ENCODE data around the gene MLNR. TPM values are rescaled to one million over a fixed set of nuclear protein-coding genes. Genes with fewer than 3 reads are reported as not detected.
A peak's percentile ranks its signal among the peaks of the same experiment; 100 is the strongest.

MLNR gene
- total and polyA plus RNA-seq, 3 experiments from 2014 or later: 0.17 TPM; not detected in 2

DNA sequence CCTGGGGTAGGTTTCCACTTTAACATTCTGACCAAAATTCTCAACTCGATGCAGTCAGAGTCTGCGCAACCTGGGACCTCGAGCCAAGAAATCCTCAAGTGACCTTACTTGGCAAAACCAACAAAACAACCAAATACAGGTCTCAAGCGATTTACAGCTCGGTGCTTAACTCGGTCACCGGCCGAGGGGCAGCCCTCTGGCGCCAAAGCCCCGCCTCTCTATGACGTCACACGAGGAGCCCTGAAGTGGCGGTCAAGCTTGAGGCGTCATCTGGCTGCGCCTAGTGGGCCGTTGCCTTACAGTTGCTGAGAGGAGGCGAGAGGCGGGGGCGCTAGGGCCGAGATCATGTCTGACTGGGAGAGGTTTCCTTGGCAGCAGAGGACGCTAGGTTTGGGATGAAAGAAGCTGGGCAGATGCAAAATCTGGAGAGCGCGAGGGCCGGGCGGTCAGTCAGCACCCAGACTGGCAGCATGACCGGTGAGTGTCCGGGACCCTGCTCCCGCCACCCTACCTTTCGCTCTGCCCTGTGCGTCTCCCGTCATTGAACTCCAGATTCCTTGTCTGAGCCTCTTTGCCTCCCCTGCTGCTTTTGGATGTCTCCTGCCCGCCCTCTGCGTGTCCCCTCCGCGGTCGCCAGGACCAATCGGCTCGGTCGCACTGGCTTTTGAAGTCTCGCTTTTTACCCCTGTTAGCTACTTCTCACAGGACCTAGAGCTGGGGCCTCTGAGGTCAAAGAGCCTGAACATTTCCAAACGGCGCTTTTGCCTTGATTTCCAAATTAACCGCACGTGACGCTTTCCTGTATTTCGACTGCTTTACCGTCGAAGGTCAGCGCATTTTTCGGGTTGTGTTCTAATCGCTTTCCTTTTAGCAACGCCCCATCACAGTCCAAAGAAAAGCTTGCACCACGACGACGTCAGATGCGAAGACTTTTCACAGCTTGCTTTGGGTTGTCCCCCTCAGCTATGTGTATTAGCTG is 27.8 kb downstream of the MLNR start, which contains the start of gene CDADC1:
Gene CDADC1 (plus strand): TSS at position 283 of the 979 bp plus-strand sequence. CDS start 113 bp downstream, at position 396.
- H3K9me3 ChIP-seq (ENCODE audit: low read length): no peaks in the 10 kb centered on the region
- Mint-ChIP-seq H3K4me1 (peaks cover 37 to 58% (median 57%) of the 10 kb centered on the region in 3 donors), H3K9me3 (no peaks in the 10 kb centered on the region), H3K4me3 (peak within 1 kb of the TSS; percentile 95 to 100 (median 99)), H3K27me3 (peaks cover 4 to 5% of the 10 kb centered on the region in 2 donors), H3K27ac (peak within 1 kb of the TSS; percentile 89 to 99 (median 98)), H3K36me3 (peaks cover 0 to 31% (median 8%) of the 10 kb centered on the region in 3 donors)
- no peaks in the 10 kb centered on the region for H3K36me3 ChIP-seq (ENCODE audit: insufficient read depth, low read length)
- POLR2A ChIA-PET: interaction anchor here (0.8 to 2.3 kb wide), 3 partner anchors 10 to 39 kb away, joined by 3 to 9 read pairs (median 3); no protein-coding TSS in a partner anchor
- CTCF ChIA-PET: interaction anchor here (0.8 to 2.3 kb wide), 5 partner anchors 8 to 34 kb away, joined by 3 to 12 read pairs (median 7); no protein-coding TSS in a partner anchor
- peak within 1 kb of the TSS; percentile 84 for H3K27ac ChIP-seq (ENCODE audit: low read depth, low read length)
- H3K4me3 ChIP-seq (ENCODE audit: low read length): peak within 1 kb of the TSS; percentile 76
- H3K4me1 ChIP-seq (ENCODE audit: insufficient read depth, low read length): peaks cover 30% of the 10 kb centered on the region
- peak; percentile 72 to 91 (median 84) for DNase-seq
- no peaks in the 10 kb centered on the region for H3K27me3 ChIP-seq (ENCODE audit: insufficient read depth, low read length, poor library complexity, severe bottlenecking)

DNA sequence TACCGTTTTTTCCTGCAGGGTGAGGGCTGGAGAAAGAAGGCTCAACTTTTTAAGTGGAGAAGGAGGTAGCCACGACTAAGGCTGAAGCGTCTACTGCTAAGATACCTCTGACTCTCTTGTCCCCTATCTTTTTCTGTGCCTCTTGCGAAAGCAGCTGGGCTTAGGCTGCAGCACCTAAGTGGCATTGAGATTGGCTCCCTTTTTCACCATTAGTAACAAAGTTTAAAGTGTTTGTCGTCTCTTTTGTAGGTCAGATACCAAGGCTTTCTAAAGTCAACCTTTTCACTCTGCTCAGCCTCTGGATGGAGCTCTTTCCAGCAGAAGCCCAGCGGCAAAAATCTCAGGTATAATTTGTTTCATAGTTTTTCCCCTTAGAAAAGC is 28.5 kb downstream of the MLNR start:
- H3K4me1 ChIP-seq (ENCODE audit: insufficient read depth, low read length): peaks cover 35% of the 10 kb centered on the region

DNA sequence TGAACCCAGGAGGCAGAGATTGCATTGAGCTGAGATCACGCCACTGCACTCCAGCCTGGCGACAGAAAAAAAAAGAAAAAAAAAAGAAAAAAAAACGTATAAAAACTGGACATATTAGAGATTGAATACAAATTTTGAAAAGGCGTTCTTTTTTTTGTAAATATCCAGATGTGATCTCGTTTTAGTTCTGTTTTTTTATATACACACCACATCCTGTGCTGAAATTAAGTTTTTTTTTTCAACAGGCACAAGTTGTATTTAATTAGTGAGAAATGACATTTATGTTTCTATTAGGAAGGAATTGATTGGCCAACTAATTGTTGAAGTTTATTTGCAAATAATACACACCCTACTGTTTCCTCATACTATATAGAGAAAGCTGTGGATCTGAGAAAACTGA is 31.2 kb downstream of the MLNR start:
- POLR2A ChIA-PET: no interaction called here
- H3K4me3 ChIP-seq (ENCODE audit: low read length): no peak overlapping the region
- Mint-ChIP-seq H3K27me3 (peaks cover 0 to 2% of the 10 kb centered on the region in 2 donors), H3K36me3 (peaks cover 10 to 57% (median 12%) of the 10 kb centered on the region in 3 donors), H3K9me3 (no peaks in the 10 kb centered on the region), H3K4me3 (no peak overlapping the region), H3K27ac (no peak overlapping the region), H3K4me1 (peaks cover 46 to 85% (median 79%) of the 10 kb centered on the region in 3 donors)
- no peaks in the 10 kb centered on the region for H3K27me3 ChIP-seq (ENCODE audit: insufficient read depth, low read length, poor library complexity, severe bottlenecking)
- no peaks in the 10 kb centered on the region for H3K36me3 ChIP-seq (ENCODE audit: insufficient read depth, low read length)
- DNase-seq: no peak
- H3K4me1 ChIP-seq (ENCODE audit: insufficient read depth, low read length): peaks cover 40% of the 10 kb centered on the region
- no peaks in the 10 kb centered on the region for H3K9me3 ChIP-seq (ENCODE audit: low read length)
- no peak overlapping the region for H3K27ac ChIP-seq (ENCODE audit: low read depth, low read length)
- CTCF ChIA-PET: interaction anchor here (0.8 to 1.0 kb wide), 2 partner anchors 11 to 355 kb away, joined by 3 to 5 read pairs; no protein-coding TSS in a partner anchor

More for the DNA sequence above, 28.5 kb downstream of the MLNR start:
- peak overlapping the region; percentile 95 to 100 (median 99) for H3K4me3 Mint-ChIP-seq
- H3K4me1 Mint-ChIP-seq: peaks cover 41 to 64% (median 63%) of the 10 kb centered on the region in 3 donors
- Histone ChIP-seq H3K27ac (ENCODE audit: low read depth, low read length) (peak overlapping the region; percentile 84), H3K27me3 (ENCODE audit: insufficient read depth, low read length, poor library complexity, severe bottlenecking) (no peaks in the 10 kb centered on the region), H3K9me3 (ENCODE audit: low read length) (no peaks in the 10 kb centered on the region), H3K4me3 (ENCODE audit: low read length) (peak overlapping the region; percentile 76), H3K36me3 (ENCODE audit: insufficient read depth, low read length) (no peaks in the 10 kb centered on the region)
- POLR2A ChIA-PET: interaction anchor here (0.8 to 2.3 kb wide), 3 partner anchors 9 to 38 kb away, joined by 3 to 9 read pairs (median 3); no protein-coding TSS in a partner anchor
- no peaks in the 10 kb centered on the region for H3K9me3 Mint-ChIP-seq
- CTCF ChIA-PET: interaction anchor here (0.7 to 2.3 kb wide), 6 partner anchors 9 to 358 kb away, joined by 3 to 12 read pairs (median 6); partner anchors contain the start of genes CAB39L and SETDB2
- H3K27me3 Mint-ChIP-seq: peaks cover under 1 to 4% of the 10 kb centered on the region in 2 donors
- peaks cover 0 to 31% (median 8%) of the 10 kb centered on the region in 3 donors for H3K36me3 Mint-ChIP-seq
- H3K27ac Mint-ChIP-seq: peak overlapping the region; percentile 89 to 99 (median 98)
- DNase-seq: no peak

DNA sequence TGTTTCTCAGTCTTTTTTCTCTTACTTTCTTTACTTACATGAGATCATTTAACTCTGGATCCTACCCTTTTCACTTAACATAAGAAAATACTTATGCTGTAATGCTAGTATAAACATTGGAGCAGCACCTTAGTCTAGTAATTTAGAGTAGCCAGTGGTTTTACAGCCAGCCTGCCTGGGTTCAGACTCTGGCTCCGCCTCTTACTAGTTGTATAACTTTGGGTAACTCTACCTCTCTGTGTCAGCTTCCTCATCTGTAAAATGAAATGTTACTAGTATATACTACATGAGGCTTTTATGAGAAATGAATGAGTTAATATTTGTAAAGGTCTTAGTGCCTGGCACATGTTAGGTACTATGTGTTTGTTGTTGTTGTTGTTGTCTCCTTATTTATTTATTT is 33.2 kb downstream of the MLNR start:
- peaks cover 34% of the 10 kb centered on the region for H3K4me1 ChIP-seq (ENCODE audit: insufficient read depth, low read length)
- H3K9me3 Mint-ChIP-seq: no peaks in the 10 kb centered on the region
- H3K9me3 ChIP-seq (ENCODE audit: low read length): no peaks in the 10 kb centered on the region
- ChIA-PET POLR2A (no interaction called here), CTCF (no interaction called here)
- DNase-seq: no peak
- H3K36me3 ChIP-seq (ENCODE audit: insufficient read depth, low read length): no peaks in the 10 kb centered on the region
- peaks cover 10 to 60% (median 16%) of the 10 kb centered on the region in 3 donors for H3K36me3 Mint-ChIP-seq
- peak overlapping the region; percentile 17 to 83 (median 62) for H3K27ac Mint-ChIP-seq
- H3K4me1 Mint-ChIP-seq: peaks cover 39 to 90% (median 82%) of the 10 kb centered on the region in 3 donors
- no peaks in the 10 kb centered on the region for H3K27me3 Mint-ChIP-seq
- peak overlapping the region in 2 of 7 donors; percentile 10 to 69 for H3K4me3 Mint-ChIP-seq
- H3K27ac ChIP-seq (ENCODE audit: low read depth, low read length): no peak overlapping the region
- no peaks in the 10 kb centered on the region for H3K27me3 ChIP-seq (ENCODE audit: insufficient read depth, low read length, poor library complexity, severe bottlenecking)
- H3K4me3 ChIP-seq (ENCODE audit: low read length): no peak overlapping the region

DNA sequence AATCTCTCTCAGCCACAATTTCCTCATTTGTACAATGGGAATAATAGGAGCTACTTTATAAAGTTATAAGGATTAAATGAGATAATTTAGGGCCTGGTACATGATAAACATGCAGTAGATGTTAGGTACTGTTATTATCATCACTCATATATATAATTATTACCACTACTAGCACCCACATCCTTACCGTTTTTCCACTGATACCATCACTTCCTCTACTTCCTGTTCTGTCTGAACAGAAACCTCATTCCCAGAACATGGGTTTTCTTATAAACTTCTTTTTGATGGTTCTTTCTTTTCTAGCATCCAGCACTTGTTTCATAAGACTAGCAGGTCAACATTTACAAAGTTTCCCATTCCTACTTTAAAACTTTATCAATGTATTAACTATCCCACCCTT is 33.9 kb downstream of the MLNR start:
- no peak overlapping the region for H3K27ac ChIP-seq (ENCODE audit: low read depth, low read length)
- no peaks in the 10 kb centered on the region for H3K9me3 ChIP-seq (ENCODE audit: low read length)
- H3K4me1 ChIP-seq (ENCODE audit: insufficient read depth, low read length): peaks cover 30% of the 10 kb centered on the region
- H3K27me3 ChIP-seq (ENCODE audit: insufficient read depth, low read length, poor library complexity, severe bottlenecking): no peaks in the 10 kb centered on the region
- Mint-ChIP-seq H3K4me1 (peaks cover 34 to 89% (median 82%) of the 10 kb centered on the region in 3 donors), H3K27ac (peak overlapping the region in 7 of 8 donors; percentile 29 to 84 (median 68)), H3K27me3 (no peaks in the 10 kb centered on the region), H3K9me3 (no peaks in the 10 kb centered on the region), H3K4me3 (peak overlapping the region in 1 of 7 donors; percentile 68), H3K36me3 (peaks cover 10 to 55% (median 16%) of the 10 kb centered on the region in 3 donors)
- H3K4me3 ChIP-seq (ENCODE audit: low read length): no peak overlapping the region
- DNase-seq: no peak
- ChIA-PET CTCF (no interaction called here), POLR2A (no interaction called here)
- no peaks in the 10 kb centered on the region for H3K36me3 ChIP-seq (ENCODE audit: insufficient read depth, low read length)

DNA sequence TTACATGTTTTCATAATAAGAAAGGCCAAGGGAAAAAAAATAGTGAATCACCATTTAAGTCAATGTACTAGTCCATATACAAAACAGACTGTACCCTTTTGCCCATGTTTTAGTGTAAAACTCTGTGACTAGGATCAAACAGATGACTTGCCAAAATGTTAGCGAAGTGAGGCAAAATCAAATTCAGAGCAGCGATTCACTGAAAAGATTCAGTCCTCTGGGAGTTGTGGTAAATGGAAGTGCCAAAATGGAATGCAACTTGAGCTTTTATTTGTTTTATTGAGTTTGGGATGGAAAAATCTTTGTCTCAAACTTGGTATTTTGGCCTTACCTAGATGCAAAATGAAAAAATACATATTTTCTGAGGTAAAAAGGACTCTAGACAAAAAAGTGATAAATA is 36.7 kb downstream of the MLNR start:
- Histone ChIP-seq H3K27ac (ENCODE audit: low read depth, low read length) (no peak overlapping the region), H3K36me3 (ENCODE audit: insufficient read depth, low read length) (peaks cover 4% of the 10 kb centered on the region), H3K27me3 (ENCODE audit: insufficient read depth, low read length, poor library complexity, severe bottlenecking) (no peaks in the 10 kb centered on the region), H3K4me3 (ENCODE audit: low read length) (no peak overlapping the region), H3K9me3 (ENCODE audit: low read length) (no peaks in the 10 kb centered on the region), H3K4me1 (ENCODE audit: insufficient read depth, low read length) (peaks cover 22% of the 10 kb centered on the region)
- ChIA-PET POLR2A (interaction anchor here (0.6 to 1.9 kb wide), 3 partner anchors 9 to 186 kb away, joined by 3 to 9 read pairs (median 9); partner anchors contain the start of gene CDADC1), CTCF (interaction anchor here (1.4 to 1.8 kb wide), 3 partner anchors 9 to 22 kb away, joined by 4 to 9 read pairs (median 5); partner anchors contain the start of gene CDADC1)
- H3K4me1 Mint-ChIP-seq: peaks cover 20 to 62% (median 54%) of the 10 kb centered on the region in 3 donors
- no peaks in the 10 kb centered on the region for H3K9me3 Mint-ChIP-seq
- H3K27me3 Mint-ChIP-seq: no peaks in the 10 kb centered on the region
- H3K4me3 Mint-ChIP-seq: peak overlapping the region in 6 of 7 donors; percentile 17 to 93 (median 52)
- peak overlapping the region; percentile 18 to 96 (median 66) for H3K27ac Mint-ChIP-seq
- peaks cover 18 to 67% (median 28%) of the 10 kb centered on the region in 3 donors for H3K36me3 Mint-ChIP-seq
- DNase-seq: no peak

DNA sequence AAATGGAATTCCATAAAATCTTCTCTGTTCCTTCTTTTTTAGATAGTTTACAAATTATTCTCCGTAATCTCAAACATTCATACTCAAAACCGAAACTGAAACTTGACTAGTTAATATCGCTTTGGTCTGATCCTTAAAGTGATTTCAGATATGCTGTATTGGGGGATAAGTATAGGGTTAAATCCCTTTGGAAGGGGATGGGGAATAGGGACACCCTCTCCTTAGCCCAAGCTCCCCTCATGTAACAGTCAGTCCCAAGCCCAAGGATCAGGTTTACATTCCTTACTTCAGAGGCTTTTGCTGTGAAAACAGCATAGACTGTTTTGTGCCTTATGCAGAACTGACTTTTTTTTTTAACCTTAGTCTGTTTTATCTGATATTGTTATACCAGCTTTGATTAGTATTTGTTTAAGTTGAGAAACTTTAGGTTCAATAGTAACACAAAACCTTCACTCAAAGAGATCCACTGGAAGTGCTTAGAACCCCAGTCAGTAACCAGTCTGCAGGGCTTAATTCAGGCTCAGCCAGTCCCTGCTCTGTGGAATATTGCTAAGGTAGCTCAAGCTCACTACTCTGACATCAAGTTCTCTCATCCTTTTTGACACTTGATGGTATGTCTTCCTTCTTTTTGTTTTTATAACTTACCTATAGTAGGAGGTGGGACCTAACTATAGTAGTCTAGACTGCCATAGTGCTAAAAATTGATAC is 38.1 kb downstream of the MLNR start:
- ChIA-PET CTCF (interaction anchor here (1.4 to 1.8 kb wide), 3 partner anchors 10 to 20 kb away, joined by 4 to 9 read pairs (median 5); partner anchors contain the start of gene CDADC1), POLR2A (interaction anchor here (1.3 to 1.9 kb wide), 2 partner anchors 10 to 185 kb away, joined by 3 to 9 read pairs; partner anchors contain the start of gene CDADC1)
- Histone ChIP-seq H3K36me3 (ENCODE audit: insufficient read depth, low read length) (peaks cover 4% of the 10 kb centered on the region), H3K4me3 (ENCODE audit: low read length) (peak overlapping the region; percentile 50), H3K4me1 (ENCODE audit: insufficient read depth, low read length) (peaks cover 13% of the 10 kb centered on the region), H3K27me3 (ENCODE audit: insufficient read depth, low read length, poor library complexity, severe bottlenecking) (no peaks in the 10 kb centered on the region), H3K27ac (ENCODE audit: low read depth, low read length) (peak overlapping the region; percentile 13), H3K9me3 (ENCODE audit: low read length) (no peaks in the 10 kb centered on the region)
- Mint-ChIP-seq H3K9me3 (no peaks in the 10 kb centered on the region), H3K4me1 (peaks cover 13 to 51% (median 43%) of the 10 kb centered on the region in 3 donors), H3K27me3 (no peaks in the 10 kb centered on the region), H3K4me3 (peak overlapping the region; percentile 89 to 93 (median 92)), H3K36me3 (peaks cover 18 to 73% (median 25%) of the 10 kb centered on the region in 3 donors), H3K27ac (peak overlapping the region; percentile 90 to 98 (median 96))
- DNase-seq: peak in 2 of 5 donors; percentile 18 to 27
